HG03432 (cell line): ENCODE results near the gene DUSP10.

Experiments
- ATAC-seq: cut with Tn5 transposase; IDR thresholded peaks from one replicate; pipeline ENCODE4 v1.9.1; 2021; ENCODE audit warnings: mild to moderate bottlenecking, moderate library complexity; ENCODE audit not compliant: unreplicated experiment

Gene DUSP10

DNA sequence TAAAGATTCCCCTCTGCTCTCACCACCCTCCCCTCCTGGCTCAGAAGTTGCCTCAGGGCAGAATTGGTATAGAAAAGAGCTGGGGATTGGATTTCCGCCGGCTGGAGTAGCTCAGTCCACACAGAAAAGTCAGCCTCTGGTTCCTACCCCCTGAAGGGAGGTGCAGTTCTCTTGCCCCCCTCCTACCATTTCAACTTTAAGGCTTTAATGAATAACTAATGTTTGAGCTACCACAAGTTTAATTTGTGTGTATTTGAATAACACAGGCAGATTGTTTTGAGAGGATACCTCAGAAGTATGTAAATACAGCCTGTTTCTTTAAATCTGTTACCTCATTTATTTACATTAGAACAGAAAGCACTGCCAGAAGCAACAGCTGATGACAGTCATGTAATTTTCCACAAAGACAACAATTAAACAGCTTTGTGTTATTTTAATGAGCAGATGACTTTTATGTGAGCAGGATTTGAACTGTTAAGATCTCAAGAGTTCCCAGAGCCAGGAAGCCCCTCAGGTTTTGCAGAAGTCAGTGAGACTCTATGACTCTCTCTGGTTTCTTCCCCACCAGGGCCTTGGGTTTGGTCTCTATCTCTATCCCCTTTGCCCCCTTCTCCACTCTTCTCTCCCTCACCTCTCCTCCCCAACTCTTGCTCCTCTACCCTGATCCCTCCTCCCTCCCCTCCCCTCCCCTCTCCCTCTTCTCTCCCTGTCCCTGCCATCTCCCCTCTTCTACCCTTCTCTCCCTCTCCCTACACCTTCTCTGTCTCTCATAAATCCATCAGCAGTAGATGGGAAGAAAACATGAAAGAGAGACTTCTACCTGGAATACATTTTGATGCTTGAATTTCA is 26.3 kb downstream of the DUSP10 start:
- ATAC-seq = no peak

DNA sequence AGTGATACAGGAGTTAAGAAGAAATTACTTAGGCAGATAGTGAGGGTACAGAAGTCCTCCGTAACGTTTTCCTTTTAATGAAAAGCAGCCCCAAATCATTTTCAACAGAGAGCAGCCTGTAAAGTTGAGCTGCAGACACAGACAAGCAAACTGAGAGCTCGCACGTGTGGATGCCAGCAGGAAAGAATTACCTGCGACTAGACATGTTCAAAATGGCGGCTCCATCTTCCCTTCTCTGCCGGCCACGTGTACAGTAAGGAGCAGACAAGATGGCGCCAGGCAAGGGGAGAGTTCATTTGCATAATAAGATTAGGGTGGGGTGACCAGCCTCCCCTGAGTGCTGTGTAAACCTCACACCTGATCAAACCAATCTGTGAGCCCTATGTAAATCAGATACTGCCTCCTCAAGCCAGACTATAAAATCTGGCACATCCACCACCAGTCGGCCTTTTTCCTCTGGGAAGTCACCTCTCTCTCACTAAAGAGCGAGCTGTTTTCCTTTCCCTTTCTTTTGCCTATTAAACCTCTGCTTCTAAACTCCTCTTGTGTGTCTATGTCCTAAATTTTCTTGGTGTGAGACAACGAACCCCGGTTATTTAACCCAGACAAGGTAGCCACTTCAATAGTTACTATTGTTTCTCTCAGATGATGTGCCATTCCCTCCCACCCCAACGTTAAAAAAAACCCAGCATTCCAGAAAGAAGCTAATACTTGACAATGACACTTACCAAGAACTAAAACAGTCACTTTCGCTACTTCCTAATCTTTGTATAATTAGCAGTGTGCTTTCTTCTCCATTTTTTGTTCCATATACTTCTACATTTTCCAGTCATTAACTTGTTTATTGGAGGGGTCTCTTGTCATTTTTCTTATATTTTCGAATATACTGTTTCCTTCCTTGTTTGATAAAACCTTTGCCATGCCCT is 27.4 kb downstream of the DUSP10 start:
- no peak for ATAC-seq

DNA sequence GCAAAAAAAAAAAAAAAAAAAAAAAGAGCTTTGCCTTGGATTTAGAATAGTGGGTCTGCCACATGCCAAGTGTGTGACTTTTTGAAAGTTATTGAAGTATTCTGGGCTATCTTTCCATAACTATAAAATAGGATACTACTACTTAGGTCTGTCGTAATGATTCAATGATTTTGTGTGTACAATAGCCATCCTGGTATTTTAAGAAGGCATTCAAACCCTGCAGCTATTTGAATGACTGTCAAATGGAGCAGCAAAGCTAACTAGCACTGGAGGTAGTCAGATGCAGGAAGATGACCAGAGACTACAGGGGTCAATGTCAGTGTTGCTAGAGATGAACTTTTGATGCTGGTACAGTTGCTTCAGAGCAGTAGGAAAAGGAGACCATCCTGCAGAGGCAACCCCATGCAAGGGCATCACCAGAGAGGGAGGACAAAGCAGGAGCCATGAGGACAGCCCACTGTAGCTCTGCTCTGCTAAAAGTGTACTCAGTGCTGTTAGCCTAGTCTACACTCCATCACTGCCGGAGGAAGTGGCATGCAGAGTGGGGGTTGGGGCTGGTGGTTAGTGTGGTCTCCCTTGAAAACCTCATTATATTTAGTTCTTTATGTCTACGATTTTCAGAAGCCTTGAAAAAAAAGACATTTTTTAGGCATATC is 29.0 kb downstream of the DUSP10 start:
- ATAC-seq = peak; percentile 69

DNA sequence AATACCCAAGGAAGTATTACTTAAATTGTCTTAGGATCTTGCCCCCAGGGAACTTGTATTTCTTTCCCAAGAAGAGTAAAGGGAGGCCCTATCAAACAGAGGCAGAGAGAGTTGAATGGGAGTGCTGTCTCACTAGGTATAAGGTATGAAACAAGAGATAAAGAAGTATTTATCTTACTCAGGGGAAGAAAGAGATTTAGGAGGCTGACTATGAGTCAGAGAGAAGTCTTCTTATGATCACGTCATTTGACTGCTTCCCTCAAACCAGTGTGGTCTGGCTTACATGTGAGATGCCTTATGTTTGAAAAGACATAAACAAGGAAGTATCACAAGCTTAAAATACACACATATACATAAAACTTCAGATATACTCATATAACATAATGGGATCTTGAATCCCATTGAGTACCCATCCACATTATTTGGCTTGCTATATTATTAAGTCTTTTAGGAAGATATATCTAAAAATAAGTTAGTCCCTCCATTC is 29.6 kb downstream of the DUSP10 start:
- ATAC-seq = peak; percentile 56

- no peak for ATAC-seq
These were observed 30.2 kb downstream of the DUSP10 start for GRCh38 chr1:221711656-221712055.

- no peak for ATAC-seq
These were observed 30.8 kb downstream of the DUSP10 start for GRCh38 chr1:221711063-221711577.

DNA sequence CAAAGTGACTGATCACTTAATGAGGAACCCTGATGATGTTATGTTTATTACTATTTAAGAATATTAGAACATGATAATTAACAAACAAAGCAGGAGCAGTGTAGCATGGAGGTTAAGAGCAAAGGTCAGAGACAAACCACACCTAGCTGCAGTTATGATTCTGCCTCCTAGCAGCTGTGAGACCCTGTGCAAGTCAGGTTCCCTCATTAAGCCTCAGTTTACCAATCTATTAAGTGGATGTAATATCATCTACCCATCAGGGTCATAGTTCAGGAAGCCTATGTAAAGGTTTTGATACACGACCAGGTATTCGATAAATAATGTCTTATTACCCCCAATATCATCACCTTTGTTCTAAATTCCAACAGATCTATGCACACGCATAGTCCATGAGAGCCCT is 32.0 kb downstream of the DUSP10 start:
- ATAC-seq = no peak

DNA sequence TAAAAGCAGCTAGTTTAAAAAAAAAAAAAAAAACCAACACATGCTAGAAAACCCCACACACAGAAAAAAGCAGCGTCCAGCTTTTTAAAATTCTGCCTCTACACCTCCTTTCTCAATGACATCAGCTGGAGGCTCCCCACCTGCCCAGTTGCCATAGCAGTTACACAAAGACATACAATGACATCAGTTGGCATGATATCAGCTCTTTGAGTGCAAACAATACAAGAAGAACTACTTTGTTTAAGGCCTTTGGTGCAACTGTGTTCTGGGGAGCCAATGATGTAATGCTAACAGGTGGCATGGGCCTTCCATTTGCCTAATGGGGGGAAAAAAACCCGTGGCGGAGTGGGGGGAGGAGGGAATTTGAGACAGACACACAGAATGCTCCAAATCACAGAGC is 32.9 kb downstream of the DUSP10 start:
- peak; percentile 36 for ATAC-seq

DNA sequence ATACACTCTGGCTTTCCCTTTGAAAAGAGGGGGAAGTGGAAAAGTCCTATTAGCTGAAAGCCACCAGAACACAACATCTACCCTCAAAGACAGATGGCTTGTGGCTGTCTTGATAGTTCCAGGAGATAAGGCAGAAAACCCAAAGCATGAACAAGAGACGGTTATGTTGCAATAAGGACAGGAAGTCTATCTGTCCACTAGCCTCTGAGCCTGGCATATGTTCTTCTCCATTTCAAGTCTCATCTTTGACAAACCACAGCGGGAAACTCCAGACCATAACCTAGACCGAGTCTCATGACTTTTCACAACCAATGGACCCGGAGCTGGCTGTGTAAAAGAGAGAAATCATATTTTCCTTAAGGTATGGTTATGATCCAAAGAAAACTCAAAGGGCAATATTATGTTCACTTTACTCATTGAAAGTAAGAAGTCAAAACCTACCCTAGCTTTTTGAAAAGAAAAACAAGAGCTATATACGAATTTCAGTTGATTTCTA is 33.8 kb downstream of the DUSP10 start:
- peak; percentile 70 for ATAC-seq

DNA sequence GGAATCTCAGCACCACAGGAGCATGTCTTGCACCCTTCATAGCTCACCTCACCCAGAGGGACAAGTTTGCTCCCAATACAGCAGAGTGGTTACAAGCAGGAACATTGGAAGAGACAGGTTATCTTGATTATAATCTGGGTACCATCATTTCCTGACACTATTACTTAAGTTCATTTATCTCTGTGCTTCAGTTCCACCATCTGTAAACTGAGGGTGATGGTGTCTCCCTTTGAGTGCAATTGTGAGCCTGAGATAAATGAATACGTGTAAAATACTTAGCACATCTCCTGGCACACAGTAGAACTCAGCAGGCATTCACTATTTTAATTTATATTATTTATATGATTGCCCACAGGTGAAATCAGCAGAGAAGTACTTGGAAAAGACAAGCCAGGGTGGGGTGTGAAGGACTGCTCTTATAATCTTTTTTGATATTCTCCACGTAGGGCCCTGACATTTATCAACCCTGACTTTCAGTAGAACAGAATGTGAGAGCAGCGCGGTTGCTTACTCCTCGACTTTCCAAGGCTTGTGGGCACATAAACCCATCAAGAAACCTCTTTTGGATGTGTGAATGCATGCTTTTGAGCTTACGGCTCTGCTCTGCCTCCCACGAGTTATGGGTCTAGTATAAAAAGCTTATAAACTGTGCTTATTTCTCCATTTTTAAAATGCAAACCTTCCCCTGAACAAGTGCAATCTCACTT is 34.9 kb downstream of the DUSP10 start:
- ATAC-seq = no peak

DNA sequence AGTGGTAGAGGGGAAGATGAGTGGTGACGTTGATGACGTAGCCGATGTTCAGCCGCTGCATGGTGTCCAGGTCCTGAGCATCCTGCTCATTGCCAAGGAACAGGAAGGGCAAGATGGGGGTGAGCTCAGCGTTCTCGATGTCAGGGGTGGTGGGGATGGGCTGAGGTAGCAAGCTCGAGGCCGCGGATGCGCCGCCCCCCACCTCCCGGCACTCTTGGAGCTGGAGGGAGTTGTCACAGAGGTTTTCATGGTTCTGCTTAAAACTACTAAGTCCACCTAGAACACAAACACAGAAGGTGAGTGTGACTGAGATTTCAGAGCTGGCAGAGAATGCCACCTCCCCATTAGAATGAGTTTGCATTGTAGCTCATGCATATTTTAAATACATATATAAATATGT is 35.7 kb downstream of the DUSP10 start:
- no peak for ATAC-seq

DNA sequence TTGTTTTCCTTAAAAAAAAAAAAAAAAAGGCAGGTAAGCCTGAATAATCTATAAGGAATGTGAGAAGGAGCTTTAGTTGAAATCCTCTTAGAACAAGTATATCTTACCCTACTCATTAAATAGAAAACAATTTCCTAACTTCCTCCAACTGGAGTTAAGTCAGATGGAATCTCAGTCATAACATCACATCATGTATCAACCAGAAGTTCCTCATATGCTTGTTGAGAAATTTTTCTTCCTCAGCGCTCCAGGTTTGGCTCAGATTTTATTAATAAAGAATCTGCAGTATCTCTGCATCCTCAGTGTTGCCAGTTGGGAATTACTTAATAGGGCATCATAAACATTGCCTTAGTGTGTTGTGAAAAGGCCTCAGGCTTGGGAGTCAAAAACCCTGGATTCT is 37.6 kb downstream of the DUSP10 start:
- ATAC-seq = no peak

DNA sequence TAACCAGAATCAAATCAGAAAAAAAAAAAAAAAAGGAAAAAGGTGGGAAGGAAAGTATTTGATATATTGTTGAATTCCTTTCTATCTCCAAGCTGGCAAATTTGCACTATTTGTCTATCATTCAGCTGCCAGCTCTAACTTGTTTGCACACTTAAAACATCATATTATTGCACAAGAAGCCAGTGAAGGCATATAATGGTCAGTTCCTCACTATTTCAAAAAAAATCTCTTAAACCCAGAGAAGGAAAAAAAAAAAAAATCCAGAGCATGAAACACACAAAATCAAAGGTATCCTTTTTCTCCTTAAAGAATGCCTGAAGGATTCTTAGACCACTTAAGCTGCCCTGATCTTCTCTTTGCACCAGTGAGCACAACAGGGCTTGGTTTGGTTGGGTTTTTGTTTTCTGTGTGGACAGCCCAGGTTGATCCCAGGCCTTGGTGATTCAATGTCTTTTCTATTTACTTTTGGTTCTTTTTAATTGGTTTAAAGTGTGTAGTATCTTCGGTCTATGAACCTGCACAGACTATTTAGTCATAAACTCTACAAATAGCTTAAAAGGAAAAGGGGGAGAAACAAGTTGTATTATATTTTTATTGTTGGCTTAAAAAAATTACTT is 40.2 kb downstream of the DUSP10 start:
- ATAC-seq = no peak

DNA sequence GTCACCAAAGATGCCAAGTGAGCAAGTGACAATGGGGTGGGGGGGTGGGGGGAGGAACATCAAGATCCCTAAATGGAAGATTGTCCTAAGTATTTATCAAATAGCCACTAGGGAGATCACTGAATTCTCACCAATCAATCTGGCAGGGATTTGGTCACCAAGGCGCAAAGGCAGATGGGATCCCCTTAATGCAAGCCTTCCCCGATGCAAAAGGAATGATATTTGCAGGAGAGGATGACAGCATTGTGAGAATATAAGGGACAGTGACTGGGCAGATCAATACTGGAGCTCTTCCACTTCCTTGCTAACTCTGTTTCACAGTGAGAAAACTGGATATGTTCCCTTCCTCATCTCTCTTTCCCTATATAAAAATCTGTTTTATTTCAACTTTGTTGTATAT is 40.9 kb downstream of the DUSP10 start:
- no peak for ATAC-seq

GRCh38 chr1:221700536-221700935 is 41.4 kb downstream of the DUSP10 start:
- no peak for ATAC-seq

- no peak for ATAC-seq
These were observed 41.8 kb downstream of the DUSP10 start for GRCh38 chr1:221699978-221700519.

GRCh38 chr1:221699577-221699976 is 42.3 kb downstream of the DUSP10 start:
- ATAC-seq = no peak

DNA sequence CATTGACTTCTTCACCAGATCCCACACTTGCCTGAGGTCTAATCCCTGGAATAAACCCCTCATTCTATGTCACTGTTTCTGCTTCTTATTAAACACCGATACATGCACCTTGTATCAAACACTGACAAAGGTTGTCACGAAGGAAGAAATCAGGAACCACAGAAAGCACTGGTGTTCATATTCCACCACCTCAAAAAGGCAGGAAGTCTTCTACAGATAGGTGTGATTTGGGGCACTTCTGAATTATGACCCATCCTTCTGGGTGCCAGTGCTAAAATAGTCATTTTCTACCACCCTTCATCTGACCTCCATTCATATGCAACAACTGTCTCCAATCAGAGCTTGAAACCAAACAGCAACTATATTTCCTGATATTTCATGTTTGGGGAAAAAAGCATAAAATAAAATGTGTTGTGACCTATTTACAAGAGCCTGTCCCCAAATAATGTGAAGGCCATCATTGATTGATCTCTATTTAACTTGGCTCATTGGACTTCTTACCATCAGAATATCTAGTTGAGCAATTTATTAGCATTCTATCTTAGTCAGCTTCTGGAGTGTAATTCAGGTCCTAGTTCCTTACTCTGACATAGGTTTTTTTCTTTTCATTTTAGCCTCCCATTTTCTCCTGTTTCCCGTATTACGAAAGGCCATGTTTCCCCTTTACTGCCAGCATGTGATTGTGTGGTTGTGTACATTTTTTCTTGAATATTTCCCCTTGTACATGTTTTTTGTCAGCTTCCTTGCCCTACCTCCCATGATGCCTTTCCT is 43.1 kb downstream of the DUSP10 start:
- ATAC-seq = no peak
